ENCODE data around the gene GATA3. TPM values are rescaled to one million over a fixed set of nuclear protein-coding genes. Genes with fewer than 3 reads are reported as not detected.

Gene GATA3
- total and polyA plus RNA-seq, 12 donors = 1.1 to 3.2 (median 1.4) TPM

DNA sequence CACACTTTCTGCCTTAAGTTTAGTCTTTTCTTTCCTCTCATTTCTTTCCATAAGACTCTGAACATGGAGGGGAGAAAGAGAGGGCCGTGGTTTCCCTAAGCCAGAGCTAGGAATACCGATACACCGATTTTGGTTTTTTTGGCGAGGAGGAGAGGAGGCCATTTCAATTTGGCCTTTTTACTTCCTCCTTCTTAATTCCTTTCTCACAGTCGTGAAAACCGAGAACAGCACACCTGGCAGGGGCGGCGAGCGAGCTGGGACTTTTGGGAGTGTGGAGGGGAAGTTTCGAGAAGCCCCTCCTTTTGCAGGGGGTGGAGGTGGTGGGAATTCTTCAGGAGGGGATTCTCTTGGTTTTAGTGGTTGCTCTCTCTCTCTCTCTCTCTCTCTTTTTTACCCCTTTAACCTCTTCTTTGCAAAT lies 6.2 kb downstream of the GATA3 start:
- peaks cover 0 to 96% (median 78%) of the 10 kb centered on the region in 7 donors for H3K27me3 ChIP-seq
- ATAC-seq = no peak

DNA sequence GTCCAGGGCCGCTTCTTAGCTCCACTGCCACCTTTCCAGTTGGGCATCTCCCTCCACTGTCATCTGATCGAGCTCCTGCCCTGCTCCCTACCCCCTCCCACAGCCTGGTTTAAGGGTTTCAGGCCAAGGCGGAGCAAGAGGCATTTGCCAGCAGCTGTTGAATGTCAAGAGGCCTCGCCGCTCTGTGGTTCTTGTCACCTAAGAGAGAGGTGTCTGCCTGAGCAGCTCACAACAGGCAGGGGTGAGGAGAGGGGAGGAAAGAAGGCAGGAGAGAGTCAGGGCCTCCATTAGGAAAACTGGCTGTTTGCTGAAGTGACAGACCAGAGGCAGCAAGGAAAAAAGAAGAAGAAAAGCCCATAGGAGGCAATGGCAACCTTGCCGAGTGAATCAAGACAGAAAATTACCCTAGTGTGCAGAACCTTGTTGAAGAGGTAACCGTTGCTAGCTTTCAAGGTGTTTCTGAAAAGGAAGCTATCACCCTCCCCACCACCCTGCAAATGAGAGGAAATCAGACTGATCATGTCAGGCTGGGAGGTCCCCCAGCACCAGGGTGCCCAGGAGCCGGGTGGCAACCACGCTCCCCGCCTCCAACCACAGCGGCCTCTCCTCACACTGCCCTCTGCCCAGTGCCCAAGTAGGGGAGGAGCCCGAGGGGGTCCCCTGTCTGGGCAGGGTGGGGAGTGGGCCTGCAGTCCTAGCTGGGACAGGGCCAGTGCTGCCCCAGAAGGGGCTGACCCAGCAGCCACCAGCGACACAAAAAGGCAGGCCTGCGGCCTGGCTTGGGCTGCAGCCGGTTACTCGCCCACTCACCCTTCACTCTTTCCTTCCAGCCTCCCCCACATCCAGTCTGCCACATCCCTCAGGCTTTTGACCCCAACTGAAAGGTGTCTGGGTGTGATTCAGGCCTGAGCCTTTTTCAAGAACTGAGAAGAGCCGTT lies 7.1 kb downstream of the GATA3 start:
- Histone ChIP-seq H3K9me3 (no peaks in the 10 kb centered on the region), H3K4me3 (peak overlapping the region in 1 of 10 donors; percentile 15), H3K36me3 (peaks cover 0 to 12% (median 0%) of the 10 kb centered on the region in 9 donors), H3K27ac (peak overlapping the region in 1 of 10 donors; percentile 74), H3K27me3 (peaks cover 0 to 93% (median 70%) of the 10 kb centered on the region in 7 donors), H3K4me1 (peaks cover 0 to 64% (median 34%) of the 10 kb centered on the region in 9 donors)
- WGBS, 2 donors = 66 to 68% methylated on average over 17 of the region's 17 CpGs
- DNase-seq = no peak
- intact Hi-C loops (cut with DNase I) = loop anchor here in 1 of 10 donors (10.0 kb wide), 1 partner anchor 313 kb away; no protein-coding TSS in a partner anchor
- TF ChIP-seq, protein P1, sequence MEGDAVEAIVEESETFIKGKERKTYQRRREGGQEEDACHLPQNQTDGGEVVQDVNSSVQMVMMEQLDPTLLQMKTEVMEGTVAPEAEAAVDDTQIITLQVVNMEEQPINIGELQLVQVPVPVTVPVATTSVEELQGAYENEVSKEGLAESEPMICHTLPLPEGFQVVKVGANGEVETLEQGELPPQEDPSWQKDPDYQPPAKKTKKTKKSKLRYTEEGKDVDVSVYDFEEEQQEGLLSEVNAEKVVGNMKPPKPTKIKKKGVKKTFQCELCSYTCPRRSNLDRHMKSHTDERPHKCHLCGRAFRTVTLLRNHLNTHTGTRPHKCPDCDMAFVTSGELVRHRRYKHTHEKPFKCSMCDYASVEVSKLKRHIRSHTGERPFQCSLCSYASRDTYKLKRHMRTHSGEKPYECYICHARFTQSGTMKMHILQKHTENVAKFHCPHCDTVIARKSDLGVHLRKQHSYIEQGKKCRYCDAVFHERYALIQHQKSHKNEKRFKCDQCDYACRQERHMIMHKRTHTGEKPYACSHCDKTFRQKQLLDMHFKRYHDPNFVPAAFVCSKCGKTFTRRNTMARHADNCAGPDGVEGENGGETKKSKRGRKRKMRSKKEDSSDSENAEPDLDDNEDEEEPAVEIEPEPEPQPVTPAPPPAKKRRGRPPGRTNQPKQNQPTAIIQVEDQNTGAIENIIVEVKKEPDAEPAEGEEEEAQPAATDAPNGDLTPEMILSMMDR (IDR thresholded peaks at IDR 0.05) = no peak
- ATAC-seq = peak in 1 of 8 donors; percentile 12

More for the DNA sequence above, 6.2 kb downstream of the GATA3 start:
- no peak for DNase-seq
- TF ChIP-seq, protein P1 (IDR thresholded peaks at IDR 0.05) = no peak
- peak overlapping the region in 1 of 10 donors; percentile 74 for H3K27ac ChIP-seq
- H3K9me3 ChIP-seq = no peaks in the 10 kb centered on the region
- peaks cover 0 to 63% (median 34%) of the 10 kb centered on the region in 9 donors for H3K4me1 ChIP-seq
- intact Hi-C loops (cut with DNase I) = loop anchor here in 1 of 10 donors (10.0 kb wide), 1 partner anchor 314 kb away; no protein-coding TSS in a partner anchor
- 39 to 57% methylated on average over 10 of the region's 10 CpGs for WGBS, 2 donors
- H3K36me3 ChIP-seq = peaks cover 0 to 12% (median 0%) of the 10 kb centered on the region in 9 donors
- H3K4me3 ChIP-seq = peak overlapping the region in 1 of 10 donors; percentile 15

DNA sequence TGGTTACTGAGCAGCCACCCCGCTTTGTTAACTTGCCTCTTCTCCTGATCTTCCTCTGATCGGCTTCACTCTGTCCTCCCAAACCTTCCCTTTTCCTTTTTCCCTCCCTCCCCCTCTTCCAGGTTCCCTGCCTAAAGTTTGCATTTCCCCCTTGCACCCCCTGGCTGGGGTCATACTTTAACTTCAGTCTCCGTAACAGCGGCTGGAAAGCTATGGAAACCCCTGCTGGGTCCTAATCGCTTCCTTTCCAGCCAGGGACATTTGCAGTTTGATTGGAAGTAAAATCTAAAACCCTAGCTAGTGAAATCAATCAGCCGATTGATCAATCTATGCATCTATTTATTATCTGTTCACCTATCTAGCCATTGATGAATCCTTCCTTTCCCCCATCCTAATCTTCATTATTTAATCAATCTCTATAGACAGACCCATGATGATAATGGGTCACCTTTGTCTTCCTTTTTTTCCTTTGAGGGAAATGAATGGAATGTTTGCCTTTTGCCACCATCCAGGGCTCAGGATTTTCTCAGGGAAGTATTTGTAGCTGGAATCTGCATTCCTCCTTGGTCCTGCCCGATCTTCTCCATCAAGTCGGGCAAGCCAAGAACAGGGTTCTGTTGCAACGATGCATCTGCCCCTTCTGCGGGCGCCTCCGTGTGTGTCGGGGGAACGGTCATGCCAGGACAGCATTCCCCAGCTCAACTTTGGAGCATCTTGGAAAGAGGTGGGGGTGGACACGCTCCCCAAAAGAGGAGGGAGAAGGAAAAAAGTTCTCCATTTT lies 8.8 kb downstream of the GATA3 start:
- H3K27ac ChIP-seq = peak overlapping the region in 3 of 10 donors; percentile 27 to 74 (median 36)
- intact Hi-C loops (cut with DNase I) = loop anchor here in 1 of 10 donors (10.0 kb wide), 1 partner anchor 311 kb away; no protein-coding TSS in a partner anchor
- H3K27me3 ChIP-seq = peaks cover 0 to 83% (median 58%) of the 10 kb centered on the region in 7 donors
- TF ChIP-seq, protein P1 (IDR thresholded peaks at IDR 0.05) = no peak
- H3K4me3 ChIP-seq = no peak overlapping the region
- DNase-seq = no peak
- peaks cover 0 to 22% (median 0%) of the 10 kb centered on the region in 9 donors for H3K36me3 ChIP-seq
- ATAC-seq = no peak
- WGBS, 2 donors = 56 to 58% methylated on average over 15 of the region's 15 CpGs
- H3K9me3 ChIP-seq = no peaks in the 10 kb centered on the region
- H3K4me1 ChIP-seq = peaks cover 0 to 58% (median 33%) of the 10 kb centered on the region in 9 donors
